DMS 273 treated with DMSO at 0.1 percent for 48 hours (cell line): Measurements from ENCODE around the gene NPAS4.
"Not testable (repeated sequence)": the region's sequence is repeated elsewhere in the genome, so short reads cannot be mapped to it uniquely, and the experiment has no call there.

Experiments
- DNase-seq: peaks from one replicate; lab custom pipeline; 2025; lab: John Stamatoyannopoulos, UW

NPAS4 gene

GRCh38 chr11:66420671-66421476, at the start of gene NPAS4:
TSS of gene NPAS4 (plus strand) at chr11:66421035. CDS start at chr11:66421180, 145 bp downstream.
- DNase-seq: no peak

GRCh38 chr11:66371627-66372415, 49.0 kb upstream of the NPAS4 start, which contains the start of gene SLC29A2:
TSS of gene SLC29A2 (minus strand) at chr11:66371760. CDS start at chr11:66371591, 169 bp downstream.
- peak; percentile 58 for DNase-seq

DNA sequence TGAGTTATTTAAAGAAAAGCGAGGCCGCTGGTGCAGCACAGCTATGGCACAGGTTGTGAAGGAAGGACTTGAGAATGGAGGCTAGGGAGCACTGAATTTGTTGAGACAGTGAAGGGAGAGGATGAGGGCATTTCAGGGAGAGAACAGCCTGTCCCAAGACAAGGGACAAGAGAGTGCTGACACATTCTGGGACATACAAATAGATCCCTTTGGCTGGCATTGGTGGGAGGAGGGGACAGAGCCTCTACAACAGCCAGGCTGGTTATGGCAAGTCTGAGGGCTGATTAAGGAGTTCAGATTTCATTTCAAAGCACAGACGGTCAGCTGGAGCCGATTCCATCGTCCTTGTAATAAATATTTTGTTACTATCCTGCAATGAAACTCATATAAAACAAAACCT, 47.6 kb upstream of the NPAS4 start:
- DNase-seq: no peak

DNA sequence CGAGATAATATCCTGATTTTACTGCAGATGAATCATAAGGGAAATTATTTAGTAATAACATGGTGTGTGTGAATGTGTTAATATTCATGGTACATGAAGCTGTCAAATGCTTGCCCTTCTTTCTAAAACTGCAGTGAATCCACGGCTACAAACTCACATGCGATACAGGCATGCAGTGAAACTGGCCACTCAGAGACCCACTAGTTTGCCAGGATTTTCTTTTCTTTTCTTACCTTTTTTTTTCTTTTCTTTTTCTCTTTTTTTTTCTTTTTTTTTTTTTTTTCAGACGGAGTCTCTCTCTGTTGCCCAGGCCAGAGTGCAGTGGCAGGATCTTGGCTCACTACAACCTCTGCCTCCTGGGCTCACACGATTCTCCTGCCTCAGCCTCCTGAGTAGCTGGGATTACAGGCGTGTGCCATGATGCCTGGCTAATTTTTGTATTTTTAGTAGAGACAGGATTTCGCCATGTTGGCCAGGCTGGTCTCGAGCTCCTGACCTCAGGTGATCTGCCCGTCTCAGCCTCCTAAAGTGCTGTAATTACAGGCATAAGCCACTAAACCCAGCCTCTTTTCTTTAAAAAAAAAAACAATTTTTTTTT, 47.0 kb upstream of the NPAS4 start:
- DNase-seq: not testable (repeated sequence)

- DNase-seq: not testable (repeated sequence)
Measured at GRCh38 chr11:66380264-66380663, 40.6 kb upstream of the NPAS4 start.

DNA sequence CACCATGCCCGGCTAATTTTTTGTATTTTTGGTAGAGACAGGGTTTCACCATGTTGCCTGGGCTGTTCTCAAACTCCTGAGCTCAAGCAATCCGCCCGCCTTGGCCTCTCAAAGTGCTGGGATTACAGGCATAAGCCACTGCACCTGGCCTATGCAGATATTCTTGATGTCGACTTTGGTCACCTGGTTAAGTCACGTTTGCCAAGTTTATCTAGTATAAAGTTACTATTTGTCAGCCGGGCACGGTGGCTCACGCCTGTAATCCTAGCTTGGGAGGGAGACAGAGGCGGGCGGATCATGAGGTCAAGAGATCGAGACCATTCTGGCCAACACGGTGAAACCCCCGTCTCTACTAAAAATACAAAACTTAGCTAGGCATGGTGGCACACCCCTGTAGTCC, 36.5 kb upstream of the NPAS4 start:
- not testable (repeated sequence) for DNase-seq

DNA sequence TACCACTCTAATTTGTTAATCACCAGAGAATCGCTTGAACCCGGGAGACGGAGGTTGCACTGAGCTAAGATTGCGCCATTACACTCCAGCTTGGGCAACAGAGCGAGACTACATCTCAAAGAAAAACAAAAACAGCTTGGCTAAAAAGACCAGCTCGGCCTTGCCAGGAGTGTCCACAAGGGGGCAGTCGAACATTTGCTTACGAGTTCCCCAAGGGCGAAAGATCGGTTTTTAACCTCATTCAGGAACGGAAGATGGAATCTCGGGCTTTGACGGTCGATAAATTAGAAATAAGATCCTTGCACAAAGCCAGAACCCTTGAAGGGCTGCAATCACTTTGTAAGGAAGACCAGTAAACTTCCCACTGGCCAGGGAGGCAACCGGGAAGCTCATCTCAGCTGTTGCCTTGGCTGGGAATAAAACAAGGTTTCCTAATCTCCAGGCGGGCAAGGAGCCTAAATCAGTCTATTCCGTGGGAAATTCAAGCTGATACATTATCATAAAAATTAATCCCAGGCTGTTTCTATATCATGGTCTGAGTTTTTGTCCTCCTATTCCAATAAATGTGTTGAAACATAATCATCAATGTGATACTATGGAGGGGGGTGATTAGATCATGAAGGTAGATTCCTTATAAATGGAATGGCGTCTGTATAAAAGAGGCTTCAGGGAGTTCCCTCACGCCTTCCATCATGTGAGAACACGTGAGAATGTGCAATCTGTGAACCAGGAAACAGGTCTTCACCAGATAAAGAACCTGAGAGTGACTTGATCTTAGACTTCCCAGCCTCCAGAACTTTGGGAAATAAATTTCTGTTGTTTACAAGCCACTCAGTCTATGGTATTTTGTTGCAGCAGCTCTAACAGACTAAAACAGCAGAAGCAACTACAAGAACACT, 34.4 kb upstream of the NPAS4 start:
- peak; percentile 16 for DNase-seq

GRCh38 chr11:66388780-66389386, 32.0 kb upstream of the NPAS4 start:
- DNase-seq: peak; percentile 13

DNA sequence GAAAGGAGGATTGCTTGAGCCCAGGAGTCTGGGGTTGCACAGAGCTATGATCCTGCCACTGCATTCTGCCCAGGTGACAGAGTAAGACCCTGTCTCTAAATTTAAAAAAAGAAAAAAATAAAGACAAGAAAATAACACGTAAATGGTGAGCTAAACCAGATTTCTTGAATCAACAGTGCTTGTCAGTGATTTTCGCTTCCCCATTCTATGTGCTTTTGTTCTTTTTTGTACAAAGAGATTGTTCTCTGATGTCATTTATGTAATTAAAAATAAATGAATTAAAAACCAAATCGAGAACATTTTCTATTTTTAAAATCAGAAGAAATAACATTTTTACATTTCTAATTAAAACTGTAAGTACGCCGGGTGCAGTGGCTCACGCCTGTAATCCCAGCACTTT, 29.5 kb upstream of the NPAS4 start:
- DNase-seq: no peak

DNA sequence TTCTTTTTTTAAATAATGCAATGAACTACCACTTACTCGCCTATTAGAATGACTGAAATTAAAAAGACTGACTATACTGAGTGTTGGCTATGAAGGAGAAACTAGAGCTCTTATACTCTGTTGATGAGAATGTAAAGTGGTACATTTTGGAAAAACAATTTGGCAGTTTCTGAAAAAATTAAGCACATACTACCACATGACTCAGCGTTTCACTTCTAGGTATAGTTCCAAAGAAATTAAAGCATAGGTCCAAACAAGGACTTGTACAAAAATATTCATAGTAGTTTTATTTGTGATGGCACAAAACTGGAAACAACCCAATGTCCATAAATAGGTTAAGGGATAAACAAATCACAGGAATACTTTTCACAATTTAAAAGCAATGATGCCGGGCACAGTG, 26.9 kb upstream of the NPAS4 start:
- DNase-seq: no peak

- DNase-seq: no peak
Measured at GRCh38 chr11:66407651-66408050, 13.2 kb upstream of the NPAS4 start.

GRCh38 chr11:66408488-66409214, 12.2 kb upstream of the NPAS4 start:
- peak; percentile 84 for DNase-seq

- DNase-seq: no peak
Measured at GRCh38 chr11:66409226-66409625, 11.6 kb upstream of the NPAS4 start.

DNA sequence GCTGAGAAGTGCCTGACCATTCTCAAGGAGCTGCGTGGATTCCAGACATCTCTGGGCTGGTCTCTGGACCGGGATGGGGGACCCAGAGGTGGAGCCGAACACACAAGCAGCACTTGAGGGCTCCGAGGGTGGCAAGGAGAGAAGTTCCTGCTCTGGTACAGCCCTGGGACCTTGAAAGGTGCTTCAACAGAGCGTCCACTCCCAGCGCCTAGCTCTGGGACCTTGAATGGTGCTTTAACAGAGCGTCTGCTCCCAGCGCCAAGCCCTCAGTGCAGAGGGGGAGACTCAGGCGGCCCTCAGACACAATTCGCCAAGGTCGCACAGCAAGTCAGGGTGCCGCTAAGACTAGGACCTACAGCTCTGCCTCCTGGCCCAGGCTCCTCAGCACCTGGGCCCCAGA, 10.6 kb upstream of the NPAS4 start:
- no peak for DNase-seq

- DNase-seq: no peak
Measured at GRCh38 chr11:66411323-66411722, 9.5 kb upstream of the NPAS4 start.

GRCh38 chr11:66412110-66412509, 8.7 kb upstream of the NPAS4 start:
- DNase-seq: no peak

GRCh38 chr11:66413167-66413566, 7.7 kb upstream of the NPAS4 start:
- DNase-seq: no peak

- DNase-seq: no peak
Measured at GRCh38 chr11:66414120-66414934, 6.5 kb upstream of the NPAS4 start.

GRCh38 chr11:66415423-66415822, 5.4 kb upstream of the NPAS4 start:
- DNase-seq: no peak

- no peak for DNase-seq
Measured at GRCh38 chr11:66417000-66417399, 3.8 kb upstream of the NPAS4 start.
